H9 (cell line): ENCODE results near the gene TTC39C. TPM values are rescaled to one million over a fixed set of nuclear protein-coding genes. Genes with fewer than 3 reads are reported as not detected.

Experiments used
- DNase-seq: peaks from one replicate; pipeline ENCODE4 v3.0.0-alpha.2; 2017
- H2AFZ ChIP-seq: one replicate; pipeline ENCODE4 v1.6.1; 2013; ENCODE audit warnings: mild to moderate bottlenecking, low read length, control low read depth, moderate library complexity
- H2AK5ac ChIP-seq: 2 replicates; pipeline ENCODE4 v1.6.1; 2013; ENCODE audit warnings: low read length, control low read depth, mixed read lengths; ENCODE audit not compliant: insufficient read length
- H2BK120ac ChIP-seq: one replicate; pipeline ENCODE4 v1.6.1; 2013; ENCODE audit warnings: low read depth, mild to moderate bottlenecking, low read length, control low read depth, inconsistent platforms; ENCODE audit not compliant: poor library complexity, severe bottlenecking
- H2BK12ac ChIP-seq: 2 replicates; pipeline ENCODE4 v1.6.1; 2013; ENCODE audit warnings: low read length, control low read depth, mixed read lengths, low read depth; ENCODE audit not compliant: insufficient read length
- H2BK15ac ChIP-seq: 2 replicates; pipeline ENCODE4 v1.6.1; 2013; ENCODE audit warnings: low read depth, low read length, control low read depth
- H2BK20ac ChIP-seq: one replicate; pipeline ENCODE4 v1.6.1; 2013; ENCODE audit warnings: low read depth, mild to moderate bottlenecking, low read length, control low read depth, inconsistent platforms; ENCODE audit not compliant: poor library complexity, severe bottlenecking
- H2BK5ac ChIP-seq: 2 replicates; pipeline ENCODE4 v1.6.1; 2013; ENCODE audit warnings: low read length, control low read depth, mixed read lengths; ENCODE audit not compliant: insufficient read length
- H3K14ac ChIP-seq: 2 replicates; pipeline ENCODE4 v1.6.1; 2013; ENCODE audit warnings: low read length, control low read depth; ENCODE audit not compliant: insufficient read depth
- H3K18ac ChIP-seq: 2 replicates; pipeline ENCODE4 v1.6.1; 2013; ENCODE audit warnings: low read depth, mild to moderate bottlenecking, mixed read lengths, low read length, control low read depth; ENCODE audit not compliant: insufficient read length
- H3K23ac ChIP-seq: 2 replicates; pipeline ENCODE4 v1.6.1; 2013; ENCODE audit warnings: low read length, control low read depth, mixed read lengths, low read depth; ENCODE audit not compliant: insufficient read length
- H3K23me2 ChIP-seq: 2 replicates; pipeline ENCODE4 v1.6.1; 2013; ENCODE audit warnings: low read depth, mild to moderate bottlenecking, mixed read lengths, low read length, control low read depth; ENCODE audit not compliant: insufficient read length, poor library complexity, severe bottlenecking
- H3K27ac ChIP-seq: 2 replicates; pipeline ENCODE4 v1.5.1; 2013; ENCODE audit warnings: low read length, control low read depth, mixed read lengths, low read depth; ENCODE audit not compliant: insufficient read length
- H3K27me3 ChIP-seq: 2 replicates; pipeline ENCODE4 v1.6.1; 2013; ENCODE audit warnings: low read length, control low read depth, inconsistent platforms; ENCODE audit not compliant: insufficient read depth
- H3K4ac ChIP-seq: 2 replicates; pipeline ENCODE4 v1.6.1; 2013; ENCODE audit warnings: low read depth, mild to moderate bottlenecking, control low read depth, inconsistent platforms, low read length, moderate library complexity
- H3K4me1 ChIP-seq: 2 replicates; pipeline ENCODE4 v1.6.1; 2013; ENCODE audit warnings: low read length, control low read depth, inconsistent platforms; ENCODE audit not compliant: insufficient read depth
- H3K4me2 ChIP-seq: 2 replicates; pipeline ENCODE4 v1.6.1; 2013; ENCODE audit warnings: low read length, control low read depth, mixed read lengths; ENCODE audit not compliant: insufficient read length, insufficient read depth
- H3K56ac ChIP-seq: 2 replicates; pipeline ENCODE4 v1.6.1; 2013; ENCODE audit warnings: low read depth, mild to moderate bottlenecking, mixed read lengths, low read length, control low read depth; ENCODE audit not compliant: insufficient read length
- H3K79me1 ChIP-seq: 2 replicates; pipeline ENCODE4 v1.6.1; 2013; ENCODE audit warnings: low read depth, mild to moderate bottlenecking, moderate library complexity, low read length, control low read depth, inconsistent platforms; ENCODE audit not compliant: insufficient read depth, poor library complexity, severe bottlenecking
- H3K79me2 ChIP-seq: 2 replicates; pipeline ENCODE4 v1.6.1; 2013; ENCODE audit warnings: low read length, control low read depth, inconsistent platforms; ENCODE audit not compliant: insufficient read depth
- H3K9ac ChIP-seq: 2 replicates; pipeline ENCODE4 v1.6.1; 2013; ENCODE audit warnings: low read length, control low read depth, mixed read lengths; ENCODE audit not compliant: insufficient read length; ENCODE audit errors: extremely low read depth
- H3K9me3 ChIP-seq: one replicate; pipeline ENCODE4 v1.6.1; 2013; ENCODE audit warnings: low read depth, low read length, inconsistent platforms; ENCODE audit not compliant: control insufficient read depth
- H3T11ph ChIP-seq: one replicate; pipeline ENCODE4 v1.6.1; 2013; ENCODE audit warnings: mild to moderate bottlenecking, low read length, control low read depth, inconsistent platforms
- H4K20me1 ChIP-seq: one replicate; pipeline ENCODE4 v1.6.1; 2013; ENCODE audit not compliant: control insufficient read depth, insufficient read length, insufficient read depth
- H4K5ac ChIP-seq: 2 replicates; pipeline ENCODE4 v1.6.1; 2013; ENCODE audit warnings: low read depth, mild to moderate bottlenecking, mixed read lengths, low read length, control low read depth; ENCODE audit not compliant: insufficient read length
- H4K8ac ChIP-seq: replicated peaks from 2 replicates; pipeline ENCODE4 v1.6.1; 2013; ENCODE audit warnings: low read length, control low read depth, mixed read lengths, low read depth; ENCODE audit not compliant: insufficient read length
- H4K91ac ChIP-seq: 2 replicates; pipeline ENCODE4 v1.6.1; 2013; ENCODE audit warnings: low read depth, mild to moderate bottlenecking, moderate library complexity, mixed read lengths, low read length, control low read depth; ENCODE audit not compliant: insufficient read length
- H3K27ac Mint-ChIP-seq, 3 experiments: 2 replicates in 2 of 3; 3 replicates in 1 of 3; pipeline ENCODE4 v1.8.0; 2020 to 2021; ENCODE audit warnings: mixed read lengths in 3 of 3, mild to moderate bottlenecking in 1 of 3, moderate library complexity in 1 of 3
- H3K27me3 Mint-ChIP-seq: 2 replicates; pipeline ENCODE4 v1.8.0; 2021; ENCODE audit warnings: low read depth, mild to moderate bottlenecking, moderate library complexity, mixed read lengths
- H3K36me3 Mint-ChIP-seq, 3 experiments: 2 replicates in 2 of 3; 3 replicates in 1 of 3; pipeline ENCODE4 v1.8.0; 2020 to 2021; ENCODE audit warnings: low read depth in 3 of 3, mixed read lengths in 3 of 3; ENCODE audit not compliant: insufficient read depth in 1 of 3
- H3K4me1 Mint-ChIP-seq, 2 experiments: 2 replicates each; pipeline ENCODE4 v1.8.0; 2020; ENCODE audit warnings: mixed read lengths in 2 of 2
- H3K4me3 Mint-ChIP-seq, 2 experiments: 2 replicates in 1 of 2; 3 replicates in 1 of 2; pipeline ENCODE4 v1.8.0; 2020 to 2021; ENCODE audit warnings: mild to moderate bottlenecking in 2 of 2, mixed read lengths in 2 of 2, moderate library complexity in 1 of 2
- H3K9me3 Mint-ChIP-seq, 2 experiments: 2 replicates in 1 of 2; 3 replicates in 1 of 2; pipeline ENCODE4 v1.8.0; 2020; ENCODE audit warnings: mild to moderate bottlenecking in 2 of 2, mixed read lengths in 2 of 2, moderate library complexity in 1 of 2
- CTCF ChIP-seq: fragments of 200-600 bp; sonication (generic); conservative IDR thresholded peaks from 3 replicates; pipeline ENCODE4 v1.8.0; 2021; ENCODE audit warnings: antibody characterized with exemption, mild to moderate bottlenecking
- WGBS: extraction: QIAGEN DNeasy Blood & Tissue Kit; methylation state at CpG from one replicate; pipeline ENCODE4 v1.1.7; 2013; ENCODE audit warnings: missing lambda C conversion rate, low lambda C conversion rate, mixed read lengths; ENCODE audit not compliant: insufficient read length; ENCODE audit errors: extremely low coverage; 5-methylcytosine and 5-hydroxymethylcytosine counted together
- total RNA-seq: library from RNA; stranded (reverse); gene quantifications from 2 replicates; pipeline ENCODE4 v1.2.1, GENCODE V29; 2021

TTC39C gene
- total RNA-seq, 1 experiment from 2014 or later = 18.0 TPM

GRCh38 chr18:24075767-24076597 lies 61.4 kb downstream of the TTC39C start:
- H3K9me3 Mint-ChIP-seq = no peaks in the 10 kb centered on the region
- H2AFZ ChIP-seq = no peak overlapping the region
- TF ChIP-seq CTCF = peak; percentile 45
- no peak overlapping the region for H2BK5ac ChIP-seq
- H3K4ac ChIP-seq = no peak overlapping the region
- DNase-seq = peak; percentile 79
- no CpG with 5 or more reads among the region's 13 CpGs for WGBS
- no peaks in the 10 kb centered on the region for H3K79me2 ChIP-seq
- peaks cover 6 to 18% (median 13%) of the 10 kb centered on the region in 3 experiments for H3K36me3 Mint-ChIP-seq
- no peak overlapping the region for H4K5ac ChIP-seq
- no peak overlapping the region for H2BK20ac ChIP-seq
- no peak overlapping the region for H3K4me3 Mint-ChIP-seq
- H2BK12ac ChIP-seq = no peak overlapping the region
- H3K27ac ChIP-seq = no peak overlapping the region
- H3K14ac ChIP-seq = no peak overlapping the region
- no peaks in the 10 kb centered on the region for H3K79me1 ChIP-seq
- H4K91ac ChIP-seq = no peak overlapping the region
- no peak overlapping the region for H3T11ph ChIP-seq
- no peaks in the 10 kb centered on the region for H3K9me3 ChIP-seq
- H3K23ac ChIP-seq = no peak overlapping the region
- no peaks in the 10 kb centered on the region for H4K20me1 ChIP-seq
- no peak overlapping the region for H2AK5ac ChIP-seq
- H2BK120ac ChIP-seq = no peak overlapping the region
- H4K8ac ChIP-seq = no peak overlapping the region
- no peak overlapping the region for H3K4me2 ChIP-seq
- no peaks in the 10 kb centered on the region for H3K27me3 Mint-ChIP-seq
- no peaks in the 10 kb centered on the region for H3K23me2 ChIP-seq
- H3K27ac Mint-ChIP-seq = peak overlapping the region in 1 of 3 experiments; percentile 88; a peak in 2 of 7 replicates
- peaks cover 12 to 18% of the 10 kb centered on the region in 2 experiments for H3K4me1 Mint-ChIP-seq
- H3K18ac ChIP-seq = no peak overlapping the region
- no peaks in the 10 kb centered on the region for H3K27me3 ChIP-seq
- H2BK15ac ChIP-seq = no peak overlapping the region
- no peak overlapping the region for H3K9ac ChIP-seq
- peaks cover 3% of the 10 kb centered on the region; the same call in 1 of the 2 replicates for H3K4me1 ChIP-seq
- no peak overlapping the region for H3K56ac ChIP-seq
